A549 (cell line): ENCODE measurements around the gene NAV2.

ENCODE experiments used
- CBX2 ChIP-seq: fragments of 200-600 bp; sonication (generic); IDR thresholded peaks from 2 replicates; pipeline ENCODE4 v1.6.1; 2016; ENCODE audit warnings: low read depth, mild to moderate bottlenecking, borderline replicate concordance
- CTCF ChIP-seq: fragments of >200 bp; sonication (Bioruptor Twin); formaldehyde crosslinking; IDR thresholded peaks from 3 replicates; pipeline ENCODE4 v1.5.1; 2016
- EP300 ChIP-seq, 2 experiments: fragments of >200 bp; sonication (Bioruptor Twin); formaldehyde crosslinking; IDR thresholded peaks; 2 replicates in 1 of 2; 3 replicates in 1 of 2; pipeline ENCODE4 v1.6.1; 2016 to 2017
- POLR2A ChIP-seq: IDR thresholded peaks from 2 replicates; pipeline ENCODE4 v1.6.1; 2012; ENCODE audit warnings: mild to moderate bottlenecking, low read length
- RAD21 ChIP-seq, 2 experiments: fragments of >200 bp in 1 of 2; sonication (Bioruptor Twin) in 1 of 2; formaldehyde crosslinking in 1 of 2; IDR thresholded peaks in 1 of 2; conservative IDR thresholded peaks in 1 of 2; 2 replicates in 1 of 2; 3 replicates in 1 of 2; pipeline ENCODE4 v1.6.1; 2012 to 2018; ENCODE audit warnings: inconsistent platforms in 1 of 2

GRCh38 chr11:20027556-20028013 lies 314.9 kb downstream of the NAV2 start:
- TF ChIP-seq EP300 (IDR thresholded peaks at IDR 0.05) (no peak), CTCF (no peak), POLR2A (no peak), RAD21 (conservative IDR thresholded peaks at IDR 0.05 in 1 of 2, IDR thresholded peaks at IDR 0.05 in 1 of 2) (no peak), CBX2 (no peak)
